Measurements from ENCODE around the gene TRAPPC6A. TPM values are rescaled to one million over a fixed set of nuclear protein-coding genes. Genes with fewer than 3 reads are reported as not detected.

The TRAPPC6A gene
- total RNA-seq, 1 donor from 2014 or later, result 43.8 TPM

DNA sequence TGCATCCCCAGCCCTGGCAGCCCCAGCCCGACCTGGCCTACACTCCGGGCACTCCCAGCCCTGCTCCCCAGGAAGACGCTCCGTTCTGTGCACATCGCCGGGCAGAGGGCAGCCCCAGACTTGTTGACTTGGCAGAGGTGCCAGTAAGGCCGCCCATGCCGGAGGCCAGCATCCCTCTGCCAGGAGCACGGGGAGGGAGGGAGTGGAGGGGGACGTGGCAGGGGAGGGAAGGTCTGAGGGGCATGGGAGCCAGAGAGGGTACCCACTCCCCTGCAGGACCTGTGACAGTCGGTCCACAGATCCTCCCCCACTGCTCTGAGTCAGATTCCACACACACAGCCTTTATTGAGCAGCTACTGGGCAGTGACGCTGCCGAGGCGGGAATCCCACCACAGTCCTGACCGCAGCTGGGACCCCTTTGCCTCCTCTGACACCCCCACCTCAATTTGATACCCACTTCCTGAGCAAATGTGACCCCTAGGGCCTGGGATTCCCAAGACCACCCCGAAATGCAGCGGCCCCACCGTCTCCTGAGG lies 15.4 kb downstream of the TRAPPC6A start:
- no peak overlapping the region for H3K27ac Mint-ChIP-seq
- H3K9me3 Mint-ChIP-seq (ENCODE audit: low read depth), result no peaks in the 10 kb centered on the region
- no peaks in the 10 kb centered on the region for H3K36me3 Mint-ChIP-seq (ENCODE audit: insufficient read depth)
- TF ChIP-seq, protein P1, sequence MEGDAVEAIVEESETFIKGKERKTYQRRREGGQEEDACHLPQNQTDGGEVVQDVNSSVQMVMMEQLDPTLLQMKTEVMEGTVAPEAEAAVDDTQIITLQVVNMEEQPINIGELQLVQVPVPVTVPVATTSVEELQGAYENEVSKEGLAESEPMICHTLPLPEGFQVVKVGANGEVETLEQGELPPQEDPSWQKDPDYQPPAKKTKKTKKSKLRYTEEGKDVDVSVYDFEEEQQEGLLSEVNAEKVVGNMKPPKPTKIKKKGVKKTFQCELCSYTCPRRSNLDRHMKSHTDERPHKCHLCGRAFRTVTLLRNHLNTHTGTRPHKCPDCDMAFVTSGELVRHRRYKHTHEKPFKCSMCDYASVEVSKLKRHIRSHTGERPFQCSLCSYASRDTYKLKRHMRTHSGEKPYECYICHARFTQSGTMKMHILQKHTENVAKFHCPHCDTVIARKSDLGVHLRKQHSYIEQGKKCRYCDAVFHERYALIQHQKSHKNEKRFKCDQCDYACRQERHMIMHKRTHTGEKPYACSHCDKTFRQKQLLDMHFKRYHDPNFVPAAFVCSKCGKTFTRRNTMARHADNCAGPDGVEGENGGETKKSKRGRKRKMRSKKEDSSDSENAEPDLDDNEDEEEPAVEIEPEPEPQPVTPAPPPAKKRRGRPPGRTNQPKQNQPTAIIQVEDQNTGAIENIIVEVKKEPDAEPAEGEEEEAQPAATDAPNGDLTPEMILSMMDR (IDR thresholded peaks at IDR 0.05; ENCODE audit: unreplicated experiment), result no peak
- H3K4me1 Mint-ChIP-seq (ENCODE audit: low read depth), result peaks cover 9% of the 10 kb centered on the region
- no peak for DNase-seq (ENCODE audit: low spot score, unreplicated experiment)
- H3K4me3 Mint-ChIP-seq (ENCODE audit: low read depth), result no peak overlapping the region
- H3K27me3 Mint-ChIP-seq, result peaks cover 15% of the 10 kb centered on the region

DNA sequence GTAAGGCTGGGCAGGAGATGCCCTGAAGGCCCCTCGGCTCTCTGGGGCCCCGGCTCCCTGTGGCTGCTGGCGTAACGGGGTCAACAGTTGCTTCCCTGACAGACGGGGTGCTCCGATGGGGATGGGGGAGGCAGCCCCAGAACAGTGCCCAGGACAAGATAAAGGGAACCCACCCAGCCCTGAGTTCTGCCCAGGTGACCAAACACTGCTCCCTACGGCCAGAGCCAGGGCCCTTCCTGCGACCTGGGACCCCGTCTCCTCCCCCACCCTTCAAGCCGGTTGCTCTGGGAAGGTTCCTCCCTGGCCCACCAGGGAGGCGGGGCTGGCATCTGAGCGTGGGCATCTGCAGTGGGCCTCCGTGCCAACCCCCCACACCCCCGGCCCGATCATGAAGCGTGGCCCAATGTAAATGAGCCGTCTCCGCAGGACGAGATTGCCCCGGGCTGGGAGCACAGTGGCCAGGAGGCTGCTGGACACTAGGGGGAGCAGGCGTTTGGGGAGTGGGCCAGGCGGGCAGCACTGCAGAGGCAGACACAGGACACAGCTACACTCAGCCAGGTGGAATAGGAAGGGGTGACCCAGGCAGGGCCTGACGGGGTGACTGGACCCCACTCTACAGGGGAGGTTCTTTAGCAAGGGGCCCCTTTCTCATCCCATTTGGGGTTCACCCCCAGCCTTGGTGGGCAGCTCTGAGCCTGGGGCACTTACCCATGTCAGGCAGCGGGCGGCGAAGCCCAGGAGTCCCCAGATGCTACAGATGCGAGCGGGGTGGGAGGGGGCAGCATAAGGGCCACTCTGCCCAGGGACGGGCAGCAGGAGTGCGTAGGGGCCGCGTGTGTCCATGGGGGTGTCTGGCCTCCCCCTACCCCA lies 16.1 kb downstream of the TRAPPC6A start:
- Mint-ChIP-seq H3K9me3 (ENCODE audit: low read depth) (no peaks in the 10 kb centered on the region), H3K36me3 (ENCODE audit: insufficient read depth) (no peaks in the 10 kb centered on the region), H3K4me3 (ENCODE audit: low read depth) (no peak overlapping the region), H3K27ac (no peak overlapping the region), H3K27me3 (peaks cover 19% of the 10 kb centered on the region), H3K4me1 (ENCODE audit: low read depth) (peaks cover 9% of the 10 kb centered on the region)
- DNase-seq (ENCODE audit: low spot score, unreplicated experiment), result peak; percentile 62
- TF ChIP-seq, protein P1 (IDR thresholded peaks at IDR 0.05; ENCODE audit: unreplicated experiment), result peak; percentile 77

DNA sequence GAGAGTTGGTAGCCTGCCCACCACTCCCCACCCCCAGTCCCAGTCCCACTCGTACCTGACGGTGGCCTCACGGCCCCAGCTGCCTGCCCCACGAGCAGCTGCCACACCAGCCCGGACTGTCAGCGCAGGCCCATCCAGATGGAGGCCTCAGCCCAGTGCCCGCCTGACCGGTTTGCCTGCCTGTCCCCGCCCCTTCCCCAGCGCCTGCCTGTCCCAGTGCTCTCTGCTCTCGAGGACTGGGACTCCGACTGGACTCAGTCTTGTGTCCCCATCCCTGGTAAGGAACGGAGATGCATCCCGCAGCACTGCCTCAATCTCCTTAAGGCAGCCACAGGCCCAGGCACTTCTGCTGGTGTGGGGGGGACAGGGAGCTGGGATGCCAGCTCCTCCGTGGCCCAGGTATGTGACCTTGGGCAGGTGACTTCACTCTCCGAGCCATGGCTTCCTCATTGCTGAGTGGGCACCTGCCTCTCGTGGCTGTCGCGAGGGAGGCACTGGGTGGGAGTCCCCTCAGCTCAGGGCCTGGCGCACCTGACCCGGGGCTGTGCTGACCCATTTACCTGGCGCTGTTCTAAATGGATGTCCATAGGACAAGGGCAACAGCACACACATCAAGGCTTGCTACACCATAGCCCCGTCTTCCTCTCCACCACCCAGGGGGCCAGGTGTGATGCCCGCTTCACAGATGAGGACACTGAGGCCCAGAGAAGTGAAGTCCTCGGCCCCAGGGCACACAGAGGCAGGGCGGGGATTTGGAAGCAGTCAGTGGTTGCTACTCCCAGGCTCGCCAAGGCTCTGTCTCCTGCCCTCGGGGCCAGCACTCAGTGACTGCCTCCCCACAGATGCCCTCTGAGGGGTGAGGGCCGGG lies 16.9 kb downstream of the TRAPPC6A start, which contains the start of gene NKPD1:
Gene NKPD1 (minus strand): TSS at position 113 of the 868 bp plus-strand sequence. CDS start 832 bp downstream, outside the sequence.
- H3K4me1 Mint-ChIP-seq (ENCODE audit: low read depth), result peaks cover 9% of the 10 kb centered on the region
- peak; percentile 44 for DNase-seq (ENCODE audit: low spot score, unreplicated experiment)
- no peaks in the 10 kb centered on the region for H3K36me3 Mint-ChIP-seq (ENCODE audit: insufficient read depth)
- no peak within 1 kb of the TSS for H3K4me3 Mint-ChIP-seq (ENCODE audit: low read depth)
- H3K9me3 Mint-ChIP-seq (ENCODE audit: low read depth), result no peaks in the 10 kb centered on the region
- TF ChIP-seq, protein P1 (IDR thresholded peaks at IDR 0.05; ENCODE audit: unreplicated experiment), result no peak
- H3K27me3 Mint-ChIP-seq, result peaks cover 24% of the 10 kb centered on the region
- H3K27ac Mint-ChIP-seq, result peak within 1 kb of the TSS; percentile 57

DNA sequence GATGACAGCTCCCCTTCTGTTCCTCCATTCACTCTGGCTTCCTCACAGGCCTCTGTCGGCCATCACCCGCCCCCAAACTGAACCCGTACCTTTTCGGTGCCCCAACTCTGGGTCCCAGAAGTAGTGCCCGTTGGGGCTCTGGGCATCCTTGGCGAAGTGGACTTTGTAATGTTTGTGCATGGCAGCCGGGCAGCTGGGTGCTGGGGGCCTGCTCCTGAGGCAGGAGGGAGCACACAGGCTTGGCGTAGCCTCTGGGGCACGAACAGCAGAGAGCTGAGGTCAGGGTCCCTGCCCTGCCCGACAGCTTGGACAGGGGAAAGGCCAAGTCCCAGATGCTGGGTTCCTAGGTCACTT lies 18.1 kb downstream of the TRAPPC6A start:
- Mint-ChIP-seq H3K4me3 (ENCODE audit: low read depth) (no peak overlapping the region), H3K9me3 (ENCODE audit: low read depth) (no peaks in the 10 kb centered on the region), H3K4me1 (ENCODE audit: low read depth) (peaks cover 9% of the 10 kb centered on the region), H3K27me3 (peaks cover 28% of the 10 kb centered on the region), H3K36me3 (ENCODE audit: insufficient read depth) (no peaks in the 10 kb centered on the region), H3K27ac (no peak overlapping the region)
- TF ChIP-seq, protein P1 (IDR thresholded peaks at IDR 0.05; ENCODE audit: unreplicated experiment), result no peak
- no peak for DNase-seq (ENCODE audit: low spot score, unreplicated experiment)
